H1 (cell line): ENCODE data around the gene MACROD2. TPM values are rescaled to one million over a fixed set of nuclear protein-coding genes. Genes with fewer than 3 reads are reported as not detected.

Experiments used
- CTCF ChIA-PET: fragments of 300-600 bp; sonication (Branson Sonifier 250); formaldehyde crosslinking; loops from one replicate; lab custom pipeline; 2021; ENCODE audit not compliant: partially characterized antibody; lab: Charles Lee
- POLR2A ChIA-PET: fragments of 300-600 bp; sonication (Branson Sonifier 250); formaldehyde crosslinking; loops from one replicate; lab custom pipeline; 2021; ENCODE audit warnings: inconsistent platforms; ENCODE audit not compliant: partially characterized antibody; lab: Charles Lee
- DNase-seq, 2 experiments: peaks; one replicate each; pipeline versions ENCODE4 v3.0.0 to v3.0.0-alpha.2; 2010 to 2022; ENCODE audit warnings: low spot score in 2 of 2, low read depth in 1 of 2, mixed read lengths in 1 of 2
- FAIRE-seq: peaks from 2 replicates; lab custom pipeline; 2011; peaks lifted over from hg19 to GRCh38; lab: Jason Lieb, UNC
- H2AFZ ChIP-seq: 2 replicates; pipeline ENCODE4 v1.8.1; 2012; ENCODE audit warnings: low read length, inconsistent platforms
- H2AK5ac ChIP-seq: 2 replicates; pipeline ENCODE4 v1.6.1; 2013; ENCODE audit warnings: low read depth, low read length
- H2BK120ac ChIP-seq: replicated peaks from 2 replicates; pipeline ENCODE3; 2013; ENCODE audit warnings: low read depth, low read length, inconsistent platforms
- H2BK12ac ChIP-seq: 2 replicates; pipeline ENCODE4 v1.6.1; 2013; ENCODE audit warnings: low read depth, low read length
- H2BK15ac ChIP-seq: 2 replicates; pipeline ENCODE4 v1.6.1; 2013; ENCODE audit warnings: low read length
- H2BK20ac ChIP-seq: 2 replicates; pipeline ENCODE4 v1.6.1; 2013; ENCODE audit warnings: low read length
- H2BK5ac ChIP-seq: 2 replicates; pipeline ENCODE4 v1.6.1; 2013; ENCODE audit warnings: low read depth, low read length
- H3K14ac ChIP-seq: 2 replicates; pipeline ENCODE4 v1.6.1; 2013; ENCODE audit warnings: inconsistent platforms; ENCODE audit not compliant: insufficient read length
- H3K18ac ChIP-seq: 2 replicates; pipeline ENCODE4 v1.6.1; 2013; ENCODE audit warnings: low read length; ENCODE audit errors: extremely low read depth
- H3K23ac ChIP-seq: 2 replicates; pipeline ENCODE4 v1.6.1; 2013; ENCODE audit warnings: inconsistent platforms; ENCODE audit not compliant: insufficient read length
- H3K23me2 ChIP-seq: 2 replicates; pipeline ENCODE4 v1.6.1; 2013; ENCODE audit warnings: low read depth, low read length
- H3K27ac ChIP-seq: 2 replicates; pipeline ENCODE4 v1.6.1; 2011; ENCODE audit warnings: low read depth, low read length, inconsistent platforms
- H3K27me3 ChIP-seq, 4 experiments: replicated peaks in 1 of 4; 1 replicate in 1 of 4; 2 replicates in 3 of 4; pipeline versions ENCODE4 v1.6.1 to v1.8.1; 2011 to 2013; ENCODE audit warnings: low read length in 3 of 4, mild to moderate bottlenecking in 3 of 4, inconsistent platforms in 2 of 4, mixed read lengths in 2 of 4, moderate library complexity in 1 of 4; ENCODE audit not compliant: control insufficient read depth in 3 of 4, insufficient read depth in 3 of 4; ENCODE audit errors: extremely low read depth in 1 of 4
- H3K36me3 ChIP-seq, 4 experiments: 2 replicates each; pipeline versions ENCODE4 v1.6.1 to v1.8.1; 2011 to 2013; ENCODE audit warnings: mild to moderate bottlenecking in 4 of 4, low read length in 3 of 4, moderate library complexity in 2 of 4, control low read depth in 1 of 4, inconsistent platforms in 1 of 4; ENCODE audit not compliant: insufficient read depth in 4 of 4, control insufficient read depth in 2 of 4
- H3K4ac ChIP-seq: replicated peaks from 2 replicates; pipeline ENCODE3; 2013; ENCODE audit warnings: low read length, low read depth, mixed read lengths, inconsistent platforms; ENCODE audit not compliant: insufficient read length
- H3K4me1 ChIP-seq, 4 experiments: replicated peaks in 1 of 4; 1 replicate in 1 of 4; 2 replicates in 3 of 4; pipeline versions ENCODE4 v1.6.1 to v1.8.1; 2011 to 2013; ENCODE audit warnings: low read length in 3 of 4, inconsistent platforms in 2 of 4, mixed read lengths in 1 of 4; ENCODE audit not compliant: insufficient read depth in 4 of 4, control insufficient read depth in 3 of 4
- H3K4me2 ChIP-seq, 2 experiments: 2 replicates each; pipeline versions ENCODE4 v1.6.1 to v1.8.1; 2011 to 2013; ENCODE audit warnings: low read depth in 2 of 2, low read length in 2 of 2, control low read depth in 1 of 2, inconsistent platforms in 1 of 2, mild to moderate bottlenecking in 1 of 2; ENCODE audit not compliant: insufficient read depth in 1 of 2
- H3K4me3 ChIP-seq, 4 experiments: fragments of 200-600, 300-600 bp in 1 of 4; sonication (generic), shearing (Covaris generic), sonication (Bioruptor Twin) in 1 of 4; 2 replicates each; pipeline versions ENCODE4 v1.5.1 to v1.8.1; 2011 to 2016; ENCODE audit warnings: low read length in 4 of 4, low read depth in 3 of 4, control low read depth in 2 of 4, inconsistent platforms in 2 of 4, mild to moderate bottlenecking in 2 of 4, mixed read lengths in 1 of 4, moderate library complexity in 1 of 4; ENCODE audit not compliant: insufficient read depth in 2 of 4; ENCODE audit errors: extremely low read depth in 1 of 4
- H3K56ac ChIP-seq: replicated peaks from 2 replicates; pipeline ENCODE3; 2013; ENCODE audit warnings: low read depth, mild to moderate bottlenecking, mixed read lengths, low read length, inconsistent platforms; ENCODE audit not compliant: insufficient read length
- H3K79me1 ChIP-seq: 2 replicates; pipeline ENCODE4 v1.6.1; 2013; ENCODE audit warnings: low read depth, low read length, control low read depth
- H3K79me2 ChIP-seq, 2 experiments: 2 replicates each; pipeline versions ENCODE4 v1.6.1 to v1.8.1; 2012 to 2013; ENCODE audit warnings: low read length in 2 of 2, mild to moderate bottlenecking in 2 of 2, inconsistent platforms in 1 of 2; ENCODE audit not compliant: insufficient read depth in 2 of 2, control insufficient read depth in 1 of 2
- H3K9ac ChIP-seq, 4 experiments: replicated peaks in 1 of 4; 1 replicate in 1 of 4; 2 replicates in 3 of 4; pipeline versions ENCODE4 v1.6.1 to v1.8.1; 2011 to 2013; ENCODE audit warnings: low read depth in 3 of 4, low read length in 3 of 4, control low read depth in 2 of 4, mild to moderate bottlenecking in 2 of 4, moderate library complexity in 2 of 4, inconsistent platforms in 1 of 4; ENCODE audit errors: extremely low read depth in 1 of 4
- H3K9me3 ChIP-seq, 2 experiments: 2 replicates each; pipeline versions ENCODE4 v1.6.1 to v1.8.1; 2012 to 2013; ENCODE audit warnings: mild to moderate bottlenecking in 2 of 2, moderate library complexity in 2 of 2, control low read depth in 1 of 2, inconsistent platforms in 1 of 2, low read depth in 1 of 2, low read length in 1 of 2, mixed read lengths in 1 of 2; ENCODE audit not compliant: insufficient read depth in 2 of 2
- H4K20me1 ChIP-seq, 2 experiments: replicated peaks in 1 of 2; 2 replicates each; pipeline versions ENCODE3 to v1.8.1; 2011 to 2013; ENCODE audit warnings: inconsistent platforms in 2 of 2, low read length in 2 of 2, mild to moderate bottlenecking in 1 of 2; ENCODE audit not compliant: insufficient read depth in 2 of 2, control insufficient read depth in 1 of 2
- H4K5ac ChIP-seq: 2 replicates; pipeline ENCODE4 v1.6.1; 2013; ENCODE audit warnings: low read length, low read depth, mixed read lengths, inconsistent platforms; ENCODE audit not compliant: insufficient read length
- H4K8ac ChIP-seq: 2 replicates; pipeline ENCODE4 v1.8.0; 2013; ENCODE audit warnings: mild to moderate bottlenecking, moderate library complexity, low read length, inconsistent platforms; ENCODE audit not compliant: insufficient read depth; ENCODE audit errors: extremely low read depth
- H4K91ac ChIP-seq: replicated peaks from 2 replicates; pipeline ENCODE3; 2013; ENCODE audit warnings: low read length, mixed read lengths, inconsistent platforms; ENCODE audit not compliant: insufficient read length
- ATF2 ChIP-seq: IDR thresholded peaks from 2 replicates; pipeline ENCODE4 v1.6.1; 2012; ENCODE audit warnings: low read length, inconsistent platforms
- FOSL1 ChIP-seq: IDR thresholded peaks from 2 replicates; pipeline ENCODE4 v1.6.1; 2011; ENCODE audit warnings: mild to moderate bottlenecking, low read depth, low read length, moderate library complexity; ENCODE audit not compliant: insufficient read depth
- GTF2F1 ChIP-seq: IDR thresholded peaks from 2 replicates; pipeline ENCODE4 v1.6.1; 2012; ENCODE audit warnings: low read depth, low read length, improper control_type of control experiment, borderline replicate concordance
- HDAC2 ChIP-seq, 2 experiments: fragments of 300-600 bp in 1 of 2; sonication (generic) in 1 of 2; IDR thresholded peaks; 2 replicates each; pipeline ENCODE4 v1.6.1; 2011 to 2012; ENCODE audit warnings: low read depth in 2 of 2, low read length in 2 of 2, mild to moderate bottlenecking in 2 of 2, moderate library complexity in 2 of 2, borderline replicate concordance in 1 of 2, inconsistent platforms in 1 of 2
- POLR2AphosphoS5 ChIP-seq: IDR thresholded peaks from 2 replicates; pipeline ENCODE4 v1.6.1; 2011; ENCODE audit warnings: low read depth, low read length
- RBBP5 ChIP-seq: IDR thresholded peaks from 2 replicates; pipeline ENCODE4 v1.7.1; 2012; ENCODE audit warnings: low read depth, mild to moderate bottlenecking, inconsistent platforms, low read length, moderate library complexity, borderline replicate concordance
- RNF2 ChIP-seq: fragments of 200-900, 300-1000 bp; sonication (generic); IDR thresholded peaks from 2 replicates; pipeline ENCODE4 v1.7.1; 2016; ENCODE audit warnings: borderline replicate concordance, low read depth, mild to moderate bottlenecking, antibody characterized with exemption, low read length; ENCODE audit not compliant: poor library complexity, severe bottlenecking; ENCODE audit errors: missing control alignments
- SIN3A ChIP-seq, 2 experiments: IDR thresholded peaks in 1 of 2; conservative IDR thresholded peaks in 1 of 2; 2 replicates each; pipeline ENCODE4 v1.6.1; 2011 to 2012; ENCODE audit warnings: low read length in 2 of 2, improper control_type of control experiment in 1 of 2, low read depth in 1 of 2, mild to moderate bottlenecking in 1 of 2
- WGBS, 2 experiments: shearing (Covaris generic) in 1 of 2; methylation state at CpG; one replicate each; pipeline versions ENCODE4 v1.1.6 to v1.1.7; 2013 to 2015; ENCODE audit warnings: low lambda C conversion rate in 2 of 2, mixed read lengths in 2 of 2, inconsistent platforms in 1 of 2, low coverage in 1 of 2, missing lambda C conversion rate in 1 of 2; ENCODE audit not compliant: insufficient replicate concordance in 2 of 2, insufficient coverage in 1 of 2, insufficient read length in 1 of 2; ENCODE audit errors: extremely low coverage in 1 of 2, missing lambda C conversion rate in 1 of 2; 5-methylcytosine and 5-hydroxymethylcytosine counted together
- polyA plus RNA-seq, 7 experiments: library from polyadenylated mRNA; depleted of rRNA in 3 of 7; stranded (reverse) in 5 of 7; unstranded in 2 of 7; fragments of >200 nt in 5 of 7; fragments of 200-250 nt in 2 of 7; gene quantifications; 1 replicate in 5 of 7; 2 replicates in 1 of 7; 4 replicates in 1 of 7; pipeline versions ENCODE4 v1.2.1 to v1.2.3, GENCODE V29; 2011 to 2013; ENCODE audit warnings: missing spikeins in 2 of 7, mixed read lengths in 2 of 7
- total RNA-seq: library from RNA; stranded (reverse); fragmentation: NEBNext Ultra II Directional; extraction: Animal tissue kit (Norgen Biotek cat#: 25700); gene quantifications from 2 replicates; pipeline ENCODE4 v1.2.1, GENCODE V29; 2021

MACROD2 gene
- total and polyA plus RNA-seq, 2 of the 8 experiments (the other 6 are each of a cell fraction or from before 2014, with no cell fraction given), result 0.70 to 3.9 TPM

DNA sequence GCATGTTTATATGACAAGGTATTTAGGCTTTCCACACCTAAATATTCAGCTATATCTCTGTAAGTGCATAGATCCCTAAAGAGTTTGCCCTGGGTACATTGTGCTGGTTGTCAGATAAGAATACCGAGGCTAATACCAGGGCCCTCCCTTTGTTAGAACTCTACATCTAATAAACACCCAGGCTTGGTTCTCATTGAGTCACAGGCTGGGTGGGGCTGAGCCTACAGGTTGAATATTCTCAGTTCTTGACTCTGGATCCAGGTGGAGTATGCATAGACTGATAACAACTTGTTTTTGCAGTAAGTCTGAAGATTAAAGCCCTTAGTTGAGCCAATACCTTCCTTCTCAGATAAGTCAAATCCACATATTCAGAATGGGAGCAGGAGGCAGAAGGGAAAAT lies 654.3 kb downstream of the MACROD2 start:
- Histone ChIP-seq H3K4ac (no peak overlapping the region), H3K27me3 (no peaks in the 10 kb centered on the region), H3K36me3 (no peaks in the 10 kb centered on the region), H2BK20ac (no peak overlapping the region), H2AK5ac (no peak overlapping the region), H2BK120ac (no peak overlapping the region), H3K56ac (no peak overlapping the region), H2AFZ (no peak overlapping the region), H3K9me3 (no peaks in the 10 kb centered on the region), H3K79me2 (no peaks in the 10 kb centered on the region), H3K9ac (no peak overlapping the region), H3K23ac (no peak overlapping the region), H4K20me1 (no peaks in the 10 kb centered on the region), H2BK12ac (no peak overlapping the region), H3K23me2 (no peaks in the 10 kb centered on the region), H2BK15ac (no peak overlapping the region), H3K27ac (no peak overlapping the region), H3K14ac (no peak overlapping the region), H4K5ac (no peak overlapping the region), H3K79me1 (no peaks in the 10 kb centered on the region), H2BK5ac (no peak overlapping the region), H3K4me1 (no peaks in the 10 kb centered on the region), H3K4me2 (no peak overlapping the region), H4K91ac (no peak overlapping the region), H3K4me3 (no peak overlapping the region), H4K8ac (no peak overlapping the region), H3K18ac (no peak overlapping the region)
- ChIA-PET POLR2A (no interaction called here), CTCF (no interaction called here)
- 100% methylated on average over 1 of the region's 1 CpG; no CpG with 5 or more reads in 1 of the 2 experiments for WGBS, 2 experiments
- DNase-seq, result no peak
- no peak for FAIRE-seq
- no peak for TF ChIP-seq GTF2F1
- no peak for TF ChIP-seq RNF2
- no peak for TF ChIP-seq RBBP5
- no peak for TF ChIP-seq ATF2
- TF ChIP-seq POLR2AphosphoS5, result no peak
- no peak for TF ChIP-seq HDAC2 (IDR thresholded peaks at IDR 0.05; ENCODE audit: borderline replicate concordance in 1 of 2, low read depth in 2 of 2, low read length in 2 of 2)
- no peak for TF ChIP-seq SIN3A (conservative IDR thresholded peaks at IDR 0.05 in 1 of 2, IDR thresholded peaks at IDR 0.05 in 1 of 2; ENCODE audit: low read depth in 1 of 2, low read length in 2 of 2)
- no peak for TF ChIP-seq FOSL1
